ENCODE measurements around the gene POLR3A. TPM values are rescaled to one million over a fixed set of nuclear protein-coding genes. Genes with fewer than 3 reads are reported as not detected.
"Not testable (repeated sequence)": the region's sequence is repeated elsewhere in the genome, so short reads cannot be mapped to it uniquely, and the experiment has no call there.

POLR3A gene
- 10 to 100 TPM; 16.1 to 19.7 (median 17.9) TPM for polyA plus RNA-seq (ENCODE audit: insufficient read length in 4 of 4)

GRCh38 chr10:78029269-78030226 is at the start of gene POLR3A:
TSS of gene POLR3A (minus strand) at chr10:78029515. CDS start at chr10:78029407, 108 bp downstream.
- DNase-seq (ENCODE audit: low read depth in 4 of 4, low spot score in 3 of 4), result peak; percentile 88 to 94 (median 94)

- no peak for DNase-seq (ENCODE audit: low read depth in 4 of 4, low spot score in 3 of 4)
Observed at GRCh38 chr10:78078539-78079330, 49.4 kb upstream of the POLR3A start.

GRCh38 chr10:78075806-78076205 is 46.5 kb upstream of the POLR3A start:
- DNase-seq (ENCODE audit: low read depth in 4 of 4, low spot score in 3 of 4), result not testable (repeated sequence)

- DNase-seq (ENCODE audit: low read depth in 4 of 4, low spot score in 3 of 4), result no peak
Observed at GRCh38 chr10:78072504-78072903, 43.2 kb upstream of the POLR3A start.

- no peak for DNase-seq (ENCODE audit: low read depth in 4 of 4, low spot score in 3 of 4)
Observed at GRCh38 chr10:78071857-78072179, 42.5 kb upstream of the POLR3A start.

DNA sequence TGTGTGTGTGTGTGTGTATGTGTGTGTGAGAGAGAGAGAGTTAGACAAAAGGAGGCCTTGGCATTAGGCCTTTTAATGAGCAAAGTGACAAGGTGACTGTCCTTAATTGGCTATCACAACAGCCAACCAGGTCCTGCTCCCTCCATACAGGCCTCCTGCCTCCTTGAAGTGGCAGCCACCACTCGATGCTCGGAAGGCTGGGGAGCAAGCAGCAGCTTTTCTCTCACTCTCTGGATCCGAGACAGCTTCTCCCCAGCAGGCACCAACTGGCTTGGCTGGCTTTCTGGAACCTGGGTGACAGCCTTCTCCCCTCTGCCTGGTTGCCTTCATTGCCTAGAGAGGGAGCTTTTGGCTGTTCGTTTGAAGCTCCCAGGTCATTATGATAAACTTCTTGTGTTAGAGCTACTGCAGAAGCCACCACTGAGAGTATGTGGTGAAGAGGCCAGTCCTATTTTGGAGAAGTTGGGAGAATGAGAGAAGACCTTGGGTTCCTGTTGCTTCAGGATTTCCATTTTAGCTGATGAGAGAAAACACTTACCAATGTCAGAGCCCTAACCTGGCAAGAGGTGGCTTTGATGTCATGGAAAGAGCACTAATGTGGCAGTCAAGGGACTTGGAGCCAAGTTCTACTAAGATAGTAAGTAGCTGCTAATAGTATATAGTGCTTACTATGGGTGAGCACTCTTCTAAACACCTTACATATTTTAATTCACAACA is 42.0 kb upstream of the POLR3A start:
- no peak for DNase-seq (ENCODE audit: low read depth in 4 of 4, low spot score in 3 of 4)

- DNase-seq (ENCODE audit: low read depth in 4 of 4, low spot score in 3 of 4), result no peak
Observed at GRCh38 chr10:78070726-78071125, 41.4 kb upstream of the POLR3A start.

DNA sequence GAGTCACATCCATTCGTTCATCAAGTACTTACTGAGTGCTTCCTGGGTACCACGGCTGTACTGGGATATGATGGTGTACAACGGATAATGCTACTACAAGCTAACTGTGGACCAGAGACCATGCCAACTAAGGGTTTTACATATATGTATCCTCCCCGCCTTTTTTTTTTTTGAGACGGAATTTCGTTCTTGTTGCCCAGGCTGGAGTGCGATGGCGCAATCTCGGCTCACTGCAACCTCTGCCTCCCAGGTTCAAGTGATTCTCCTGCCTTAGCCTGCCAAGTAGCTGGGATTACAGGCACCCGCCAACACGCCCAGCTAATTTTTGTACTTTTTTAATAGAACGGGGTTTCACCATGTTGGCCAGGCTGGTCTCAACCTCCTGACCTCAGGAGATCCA is 40.7 kb upstream of the POLR3A start:
- not testable (repeated sequence) for DNase-seq (ENCODE audit: low read depth in 4 of 4, low spot score in 3 of 4)

DNA sequence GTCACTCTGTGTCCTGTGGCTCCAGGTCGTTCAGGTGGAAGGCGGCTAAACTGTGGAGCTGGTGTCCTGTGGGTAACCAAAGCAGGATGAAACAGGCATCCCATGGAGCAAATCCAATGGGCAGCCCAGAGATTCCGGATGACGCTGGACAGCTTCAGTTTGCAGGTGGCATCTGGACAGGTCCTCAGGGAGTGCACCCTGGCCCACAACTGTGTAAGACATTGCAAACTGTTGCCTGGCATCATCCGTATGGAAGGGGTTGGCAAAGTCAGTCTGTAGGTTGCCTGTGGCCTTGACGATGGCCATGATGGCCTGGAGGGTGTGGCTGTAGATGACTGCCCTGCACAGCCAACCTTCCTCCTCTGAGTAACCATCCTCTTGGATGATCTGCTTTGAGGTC is 39.8 kb upstream of the POLR3A start:
- DNase-seq (ENCODE audit: low read depth in 4 of 4, low spot score in 3 of 4), result no peak

- no peak for DNase-seq (ENCODE audit: low read depth in 4 of 4, low spot score in 3 of 4)
Observed at GRCh38 chr10:78066728-78067430, 37.6 kb upstream of the POLR3A start.

DNA sequence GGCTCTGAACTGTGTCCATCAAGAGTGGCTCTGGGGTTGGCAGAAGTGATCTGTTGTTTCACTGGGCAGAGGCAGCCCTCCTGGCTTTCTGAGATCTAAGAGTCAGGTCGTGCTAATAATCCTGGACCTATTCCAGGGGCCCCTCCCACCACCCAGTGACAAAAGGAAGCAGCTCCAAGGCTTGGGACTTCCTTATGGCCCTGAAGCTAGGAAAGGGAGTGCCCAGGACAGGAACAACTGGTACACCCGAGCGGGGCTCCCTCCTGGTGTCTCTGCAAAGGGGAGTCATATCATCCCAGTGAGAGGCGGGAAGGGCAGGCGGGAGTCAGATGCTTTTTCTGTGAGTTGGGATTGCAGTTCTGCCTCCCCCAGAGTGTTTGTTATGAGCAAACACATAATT is 36.7 kb upstream of the POLR3A start:
- no peak for DNase-seq (ENCODE audit: low read depth in 4 of 4, low spot score in 3 of 4)

DNA sequence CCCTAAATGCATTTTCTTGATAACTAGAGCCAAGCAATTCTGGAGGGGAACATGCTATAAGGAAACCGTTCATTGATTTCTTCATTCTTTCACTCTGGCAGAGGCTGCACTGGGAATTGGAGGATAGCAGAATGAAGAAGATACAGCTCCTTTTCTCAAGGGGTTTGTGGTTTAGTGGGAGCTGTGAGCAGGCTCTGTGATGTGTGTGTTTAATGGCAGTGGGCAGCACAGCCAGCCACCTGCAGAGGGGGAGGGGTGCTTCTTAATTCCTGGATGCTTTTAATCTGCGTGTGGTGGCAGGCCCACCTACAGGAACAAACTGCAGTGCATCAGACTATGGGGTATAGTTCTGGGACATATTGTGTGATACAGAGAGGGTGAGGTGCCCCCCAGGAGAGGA is 36.3 kb upstream of the POLR3A start:
- no peak for DNase-seq (ENCODE audit: low read depth in 4 of 4, low spot score in 3 of 4)

- DNase-seq (ENCODE audit: low read depth in 4 of 4, low spot score in 3 of 4), result not testable (repeated sequence)
Observed at GRCh38 chr10:78064919-78065318, 35.6 kb upstream of the POLR3A start.

DNA sequence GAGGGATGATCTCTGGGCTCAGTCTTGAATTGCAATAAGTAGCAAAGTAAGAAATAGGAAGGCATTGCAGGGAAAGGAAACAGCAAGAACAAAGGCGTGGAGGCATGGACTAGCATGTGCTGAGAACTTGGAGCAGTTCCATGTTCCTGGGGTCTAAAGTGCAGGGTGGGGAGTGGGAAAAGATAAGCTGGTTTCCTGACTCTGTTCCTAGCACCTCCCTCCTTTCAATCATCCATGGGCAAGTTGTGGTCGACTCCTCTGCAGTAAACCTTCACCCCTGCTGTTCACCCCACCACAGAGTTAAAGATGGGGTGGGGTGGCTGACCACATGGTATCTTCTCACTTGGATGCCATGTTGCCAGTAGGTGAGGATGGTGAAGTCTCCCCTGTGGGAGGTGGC is 33.9 kb upstream of the POLR3A start:
- no peak for DNase-seq (ENCODE audit: low read depth in 4 of 4, low spot score in 3 of 4)

DNA sequence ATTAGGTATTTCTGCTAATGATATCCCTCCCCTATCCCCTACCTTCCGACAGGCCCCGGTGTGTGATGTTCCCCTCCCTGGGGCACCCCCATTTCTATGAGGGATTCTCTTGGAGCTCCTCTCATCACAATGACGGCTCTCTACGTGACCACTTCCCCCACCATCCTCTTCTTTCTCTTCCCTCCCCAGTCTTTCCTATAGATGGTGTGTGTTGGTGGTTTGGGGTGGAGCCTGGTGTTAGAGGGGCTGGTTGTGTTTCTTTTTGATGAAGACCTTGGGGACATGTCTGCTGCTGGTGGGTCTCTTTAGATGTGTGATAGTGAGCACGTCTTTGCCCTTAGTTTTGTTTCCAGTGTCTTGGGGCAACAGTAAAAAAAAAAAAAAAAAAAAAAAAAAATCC is 33.0 kb upstream of the POLR3A start:
- no peak for DNase-seq (ENCODE audit: low read depth in 4 of 4, low spot score in 3 of 4)

- DNase-seq (ENCODE audit: low read depth in 4 of 4, low spot score in 3 of 4), result no peak
Observed at GRCh38 chr10:78059906-78060702, 30.8 kb upstream of the POLR3A start.

- no peak for DNase-seq (ENCODE audit: low read depth in 4 of 4, low spot score in 3 of 4)
Observed at GRCh38 chr10:78058562-78058961, 29.2 kb upstream of the POLR3A start.

DNA sequence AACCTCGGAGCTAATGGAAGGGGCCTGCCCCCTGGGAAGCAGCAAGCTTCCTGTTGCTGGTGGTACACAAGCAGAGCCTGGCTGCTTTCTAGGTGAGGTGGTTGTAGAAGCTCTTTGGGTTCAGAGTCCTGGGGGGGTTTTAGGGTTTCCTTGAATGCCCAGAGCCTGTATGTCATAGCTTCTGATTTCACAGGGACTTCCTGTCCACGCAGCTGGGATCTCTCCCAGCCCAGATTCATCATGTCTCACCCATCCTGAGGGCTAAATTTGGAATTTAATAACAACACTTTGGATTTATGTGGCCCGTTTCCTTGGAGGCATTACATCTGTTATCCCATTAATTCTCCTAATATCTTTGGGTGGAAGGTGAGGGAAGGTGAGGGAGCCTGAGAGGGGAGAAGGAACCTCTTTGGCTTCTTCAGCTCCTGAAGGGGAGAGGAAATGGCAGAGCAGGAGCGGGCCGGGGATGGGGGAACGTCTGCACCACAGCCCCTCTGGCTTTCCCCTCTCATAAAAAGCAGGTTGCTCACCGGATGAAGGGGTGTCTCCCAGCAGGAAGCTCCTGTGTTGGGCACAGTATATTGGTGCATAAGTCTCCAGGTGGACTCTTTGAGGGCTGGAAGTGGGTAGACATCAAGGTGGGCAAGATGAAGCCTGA is 24.0 kb upstream of the POLR3A start:
- DNase-seq (ENCODE audit: low read depth in 4 of 4, low spot score in 3 of 4), result no peak

DNA sequence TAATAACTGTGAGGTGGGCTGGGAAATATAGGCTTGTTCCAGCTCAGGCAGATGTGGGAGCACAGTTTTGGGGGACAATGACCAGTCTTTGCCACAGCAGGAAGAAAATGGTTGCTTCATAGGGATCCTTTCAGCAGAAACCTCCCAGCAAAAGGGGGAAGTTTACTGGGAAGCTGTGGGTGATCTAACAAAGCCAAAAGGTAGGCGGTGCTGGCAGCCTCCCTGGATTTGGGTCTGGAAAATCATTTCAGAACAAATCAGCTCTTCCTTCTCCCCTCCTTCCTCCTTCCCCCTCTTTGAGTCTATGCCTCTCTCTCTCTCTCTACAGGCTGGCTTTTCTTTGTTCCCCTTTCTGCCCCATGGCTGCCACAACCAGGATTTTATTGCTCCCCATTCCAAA is 20.5 kb upstream of the POLR3A start:
- no peak for DNase-seq (ENCODE audit: low read depth in 4 of 4, low spot score in 3 of 4)
